ENCODE measurements around the gene FASTK.

The FASTK gene, protein sequence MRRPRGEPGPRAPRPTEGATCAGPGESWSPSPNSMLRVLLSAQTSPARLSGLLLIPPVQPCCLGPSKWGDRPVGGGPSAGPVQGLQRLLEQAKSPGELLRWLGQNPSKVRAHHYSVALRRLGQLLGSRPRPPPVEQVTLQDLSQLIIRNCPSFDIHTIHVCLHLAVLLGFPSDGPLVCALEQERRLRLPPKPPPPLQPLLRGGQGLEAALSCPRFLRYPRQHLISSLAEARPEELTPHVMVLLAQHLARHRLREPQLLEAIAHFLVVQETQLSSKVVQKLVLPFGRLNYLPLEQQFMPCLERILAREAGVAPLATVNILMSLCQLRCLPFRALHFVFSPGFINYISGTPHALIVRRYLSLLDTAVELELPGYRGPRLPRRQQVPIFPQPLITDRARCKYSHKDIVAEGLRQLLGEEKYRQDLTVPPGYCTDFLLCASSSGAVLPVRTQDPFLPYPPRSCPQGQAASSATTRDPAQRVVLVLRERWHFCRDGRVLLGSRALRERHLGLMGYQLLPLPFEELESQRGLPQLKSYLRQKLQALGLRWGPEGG

GRCh38 chr7:151080522-151081169 lies at the start of gene FASTK:
TSS of gene FASTK (minus strand) at chr7:151080809. CDS start at chr7:151080766, 43 bp downstream.
- peak; percentile 75 for DNase-seq

GRCh38 chr7:151129960-151130591 lies 49.5 kb upstream of the FASTK start:
- no peak for DNase-seq

- no peak for DNase-seq
Measured at GRCh38 chr7:151129117-151129959, 48.7 kb upstream of the FASTK start.

- DNase-seq: no peak
Measured at GRCh38 chr7:151128716-151129115, 48.1 kb upstream of the FASTK start.

- DNase-seq: no peak
Measured at GRCh38 chr7:151128144-151128543, 47.5 kb upstream of the FASTK start.

DNA sequence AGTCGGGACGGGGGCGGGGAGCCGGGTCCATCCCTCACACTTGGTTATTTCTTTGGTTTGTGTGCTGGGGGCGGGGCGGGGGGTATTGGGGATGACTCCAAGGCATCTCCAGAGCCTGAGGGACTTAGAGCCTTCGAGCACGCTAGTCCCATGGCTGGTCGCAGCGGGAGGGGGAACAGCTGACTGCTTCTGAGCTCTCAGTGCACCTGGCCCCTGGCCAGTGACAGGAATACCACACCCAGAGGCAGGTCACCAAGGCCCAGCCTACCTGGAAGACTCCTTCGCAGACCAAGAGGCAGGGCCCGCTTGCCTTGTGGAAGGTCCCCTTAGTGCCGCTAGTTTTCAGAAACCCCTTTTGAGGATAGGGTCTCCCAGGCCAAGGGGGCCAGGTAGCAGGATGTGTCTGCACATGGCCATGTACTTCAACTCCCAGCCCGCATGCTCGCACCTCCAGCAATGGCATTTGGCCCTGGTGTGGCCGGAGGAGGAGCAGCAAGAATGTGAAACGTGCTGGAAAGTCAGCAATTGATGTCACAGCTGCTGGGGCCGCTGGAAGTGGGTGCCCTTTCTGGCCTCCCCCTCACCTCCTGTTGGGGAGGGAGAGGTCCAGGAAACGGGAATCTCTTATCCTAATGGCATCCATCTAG lies 46.0 kb upstream of the FASTK start:
- DNase-seq: no peak

DNA sequence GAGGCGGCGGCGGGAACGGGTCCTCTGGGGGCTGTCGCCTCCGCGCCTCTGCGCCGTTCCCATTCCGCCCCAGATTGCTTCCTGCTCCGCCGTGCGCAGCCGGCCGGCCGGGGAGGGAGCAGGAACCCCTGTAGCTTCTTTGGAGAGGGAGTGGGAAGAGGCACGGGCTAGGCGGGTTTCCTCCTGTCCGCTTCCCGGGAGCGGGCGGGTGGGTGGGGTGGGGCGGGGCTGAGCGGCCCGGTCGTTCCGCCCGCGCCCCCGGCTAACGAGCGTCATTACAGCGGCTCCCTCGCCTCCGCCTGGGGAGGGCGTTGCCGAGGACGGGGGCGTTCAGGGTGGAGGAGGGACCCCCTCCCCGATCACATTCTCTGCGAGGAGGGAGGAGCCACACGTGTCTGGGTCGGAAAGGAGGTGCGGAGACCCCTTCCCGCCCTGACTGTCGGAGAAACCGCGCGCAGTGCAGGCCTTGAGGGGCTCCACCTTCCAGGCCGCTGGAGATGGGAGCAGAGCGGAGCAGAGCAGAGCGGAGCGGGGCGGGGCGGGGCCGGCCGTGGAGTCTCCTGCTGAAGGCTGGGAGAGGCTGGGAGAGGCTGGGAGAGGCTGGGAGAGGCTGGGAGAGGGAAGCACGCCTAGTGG lies 45.4 kb upstream of the FASTK start:
- DNase-seq: no peak

DNA sequence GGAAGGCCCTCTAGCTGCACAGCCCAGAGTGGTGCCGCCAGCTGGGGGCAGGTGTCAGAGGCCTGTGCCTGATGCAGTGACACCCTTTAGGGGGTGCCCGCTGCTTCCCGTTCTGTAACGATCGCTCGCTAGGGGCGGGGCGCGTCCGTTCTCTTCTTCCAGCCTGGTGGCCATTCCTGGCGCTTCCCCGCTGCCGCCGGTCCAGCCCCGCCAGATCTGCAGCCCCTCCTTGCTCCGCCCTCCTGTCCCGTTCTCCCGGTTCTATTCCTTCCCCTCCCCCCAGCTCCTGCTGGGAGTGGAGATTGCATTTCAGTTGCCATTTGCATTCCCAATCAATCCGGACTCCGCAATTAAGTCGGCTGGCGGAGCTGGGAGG lies 44.8 kb upstream of the FASTK start:
- no peak for DNase-seq

GRCh38 chr7:151124899-151125399 lies 44.3 kb upstream of the FASTK start:
- DNase-seq: no peak

DNA sequence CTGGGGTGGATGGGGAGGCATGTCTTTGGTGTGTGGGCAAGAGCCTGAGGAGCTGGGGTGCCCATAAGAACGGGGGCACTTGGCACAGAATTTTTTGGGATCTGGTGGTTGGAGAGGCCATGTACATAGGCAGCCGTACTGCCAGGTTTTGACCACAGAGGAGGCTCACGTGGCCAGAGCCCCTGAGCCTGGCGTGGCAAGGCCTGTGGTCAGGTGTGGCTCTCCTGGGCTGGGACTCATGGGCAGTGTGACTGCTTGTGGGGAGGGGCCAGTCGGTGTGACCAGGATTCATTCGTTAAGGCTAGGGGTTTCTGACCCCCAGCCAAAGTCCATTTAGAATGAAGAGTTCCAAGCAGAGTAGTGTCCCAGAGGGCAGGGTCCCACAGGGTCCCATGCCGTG lies 43.9 kb upstream of the FASTK start:
- DNase-seq: no peak

GRCh38 chr7:151123822-151124464 lies 43.3 kb upstream of the FASTK start:
- peak; percentile 81 for DNase-seq

DNA sequence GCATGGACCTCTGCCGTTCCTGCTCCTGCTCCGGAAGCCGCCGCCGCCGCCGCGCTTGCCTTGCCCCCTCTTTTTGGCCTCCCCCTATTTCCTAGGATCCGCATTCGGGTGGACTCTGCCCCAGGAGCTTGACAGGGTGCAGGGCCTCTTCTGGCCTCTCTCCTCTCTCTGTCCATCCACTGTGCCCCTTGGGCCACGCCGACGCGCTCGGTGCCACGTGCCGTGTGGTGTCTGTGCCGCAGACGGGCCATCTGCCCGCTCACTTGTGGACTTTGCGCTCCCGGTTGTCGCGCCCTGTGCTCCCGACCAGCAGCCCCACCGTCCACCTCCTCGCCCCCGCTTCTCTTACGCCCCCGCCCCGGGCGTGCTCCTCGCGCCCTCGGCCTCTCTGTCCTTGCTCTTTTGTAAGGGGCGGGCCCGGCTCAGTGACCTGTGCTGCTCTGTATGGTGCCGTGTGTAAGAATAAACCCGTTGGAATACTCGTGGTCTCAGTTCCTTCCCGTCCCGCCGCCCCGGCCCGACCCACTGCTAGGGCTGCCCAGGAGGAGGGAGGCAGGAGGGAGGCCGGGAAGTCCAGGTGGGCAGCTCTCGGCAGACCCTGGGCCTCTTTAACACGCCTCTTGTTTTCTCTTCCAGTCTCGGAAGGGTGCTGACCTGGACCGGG lies 42.7 kb upstream of the FASTK start:
- DNase-seq: no peak

- DNase-seq: no peak
Measured at GRCh38 chr7:151122796-151123157, 42.2 kb upstream of the FASTK start.

GRCh38 chr7:151122276-151122675 lies 41.7 kb upstream of the FASTK start:
- no peak for DNase-seq

DNA sequence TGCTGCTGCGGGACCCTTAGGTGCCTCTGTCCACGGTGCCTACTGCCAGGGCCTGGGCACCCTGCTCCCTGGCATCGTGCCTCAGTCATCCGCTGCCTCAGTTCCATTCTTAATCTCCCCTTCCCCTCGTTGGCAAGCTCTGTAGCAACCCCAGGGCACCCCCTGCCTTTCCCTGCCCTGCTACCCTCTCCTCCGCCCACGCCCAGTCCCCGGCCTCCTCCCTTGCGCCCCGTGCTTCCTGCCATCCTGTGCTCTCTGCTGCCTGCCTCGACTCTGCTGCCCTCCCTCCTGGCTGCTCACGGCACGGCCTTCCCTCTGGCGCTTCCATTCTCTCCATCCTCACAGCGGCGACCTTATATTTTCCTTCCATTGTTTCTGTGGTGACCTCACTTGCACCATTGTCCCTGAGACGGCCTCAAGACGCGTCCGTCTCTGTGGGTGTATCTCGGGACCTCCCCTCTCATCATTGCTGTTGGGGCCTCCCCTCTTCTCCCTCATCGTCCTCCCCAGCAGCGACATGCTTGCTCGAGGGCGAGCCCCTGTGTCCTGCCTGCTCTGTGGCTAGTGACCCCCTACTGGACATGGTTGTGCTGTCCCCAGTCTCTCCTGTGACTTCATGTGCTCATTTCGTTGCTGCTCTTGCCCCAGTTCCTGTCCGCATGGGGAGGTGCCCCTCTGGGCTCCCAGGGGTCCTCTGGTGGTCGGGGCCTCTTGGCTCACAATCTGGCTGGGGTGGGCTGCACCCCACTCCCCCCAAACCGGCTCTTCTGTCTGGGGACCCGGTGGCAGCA lies 41.0 kb upstream of the FASTK start:
- DNase-seq: no peak

- no peak for DNase-seq
Measured at GRCh38 chr7:151120896-151121295, 40.3 kb upstream of the FASTK start.

- no peak for DNase-seq
Measured at GRCh38 chr7:151119902-151120301, 39.3 kb upstream of the FASTK start.

GRCh38 chr7:151119055-151119415 lies 38.4 kb upstream of the FASTK start:
- DNase-seq: no peak
